MCF 10A (cell line): ENCODE results near the gene ADK. TPM values are rescaled to one million over a fixed set of nuclear protein-coding genes. Genes with fewer than 3 reads are reported as not detected.

Experiments used
- BruUV-seq: library from RNA; stranded (reverse); fragments of 400-500 nt; replicated peaks from 2 replicates; lab custom pipeline; 2021; lab: Mats Ljungman, UMichigan
- CTCF ChIA-PET: fragments of 300-600 bp; sonication (Branson Sonifier 250); formaldehyde crosslinking; extraction: SDS; loops from one replicate; lab custom pipeline; 2021; ENCODE audit warnings: antibody characterized with exemption, inconsistent platforms; lab: Yijun Ruan, JAX
- POLR2A ChIA-PET: fragments of 300-600, 350-650 bp; sonication (Branson Sonifier 250); formaldehyde crosslinking; extraction: SDS; loops from one replicate; lab custom pipeline; 2020; ENCODE audit warnings: antibody characterized with exemption, inconsistent platforms; lab: Yijun Ruan, JAX
- DNase-seq: peaks from one replicate; pipeline ENCODE4 v3.0.0-alpha.2; 2018; ENCODE audit not compliant: unreplicated experiment
- H3K27ac Mint-ChIP-seq: one replicate; pipeline ENCODE4 v1.8.0; 2022; ENCODE audit warnings: mild to moderate bottlenecking, low read depth, mixed read lengths; ENCODE audit not compliant: unreplicated experiment
- H3K27me3 Mint-ChIP-seq: one replicate; pipeline ENCODE4 v1.8.0; 2022; ENCODE audit warnings: mixed read lengths; ENCODE audit not compliant: insufficient read depth, unreplicated experiment
- H3K36me3 Mint-ChIP-seq: one replicate; pipeline ENCODE4 v1.8.0; 2022; ENCODE audit warnings: mild to moderate bottlenecking, moderate library complexity, mixed read lengths; ENCODE audit not compliant: insufficient read depth, unreplicated experiment
- H3K4me1 Mint-ChIP-seq: one replicate; pipeline ENCODE4 v1.8.0; 2022; ENCODE audit warnings: mixed read lengths; ENCODE audit not compliant: insufficient read depth, unreplicated experiment
- H3K4me3 Mint-ChIP-seq: one replicate; pipeline ENCODE4 v1.8.0; 2022; ENCODE audit warnings: mild to moderate bottlenecking, moderate library complexity, mixed read lengths; ENCODE audit not compliant: unreplicated experiment
- H3K9me3 Mint-ChIP-seq: one replicate; pipeline ENCODE4 v1.8.0; 2022; ENCODE audit warnings: mixed read lengths; ENCODE audit not compliant: unreplicated experiment
- intact Hi-C: fragments of 100-400 bp; cut with micrococcal nuclease; formaldehyde crosslinking; loops from 2 replicates; pipeline ENCODE4 v1.14.1; 2022
- total RNA-seq: library from RNA; stranded (reverse); gene quantifications from 2 replicates; pipeline ENCODE4 v1.2.3, GENCODE V29; 2022
- TF ChIP-seq, protein P1 (sequence below): fragments of 200-600 bp; IDR thresholded peaks from one replicate; pipeline ENCODE4 v1.8.0; 2022; ENCODE audit warnings: antibody characterized with exemption, mild to moderate bottlenecking; ENCODE audit not compliant: unreplicated experiment

The ADK gene
- total RNA-seq, 1 experiment from 2014 or later = 98.6 TPM

DNA sequence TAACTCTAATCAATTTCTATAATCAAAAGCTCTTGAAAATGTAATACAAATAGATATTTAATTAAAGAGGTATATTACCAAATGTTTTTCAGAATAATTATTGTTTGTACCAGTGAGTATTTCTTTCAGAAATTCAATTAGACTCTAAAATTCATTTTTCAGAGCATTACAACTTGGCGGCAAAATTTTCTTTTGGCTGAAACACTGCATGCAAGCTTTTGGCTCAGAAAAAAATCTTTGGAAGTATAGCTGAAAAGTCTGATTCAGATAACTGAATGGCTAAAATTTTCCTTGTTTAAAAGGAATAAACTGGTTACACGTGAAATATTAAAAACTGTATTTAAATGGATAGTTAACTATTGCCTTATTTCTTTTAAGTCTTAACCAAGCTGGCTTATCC, 472.8 kb downstream of the ADK start:
- Mint-ChIP-seq H3K9me3 (peaks cover 8% of the 10 kb centered on the region), H3K27ac (no peak overlapping the region), H3K4me3 (no peak overlapping the region), H3K27me3 (no peaks in the 10 kb centered on the region), H3K4me1 (no peaks in the 10 kb centered on the region), H3K36me3 (peaks cover 25% of the 10 kb centered on the region)
- intact Hi-C loops = no loop called here
- ChIA-PET CTCF (interaction anchor here (0.6 kb wide), 2 partner anchors 159 to 385 kb away, joined by 3 to 4 read pairs; no protein-coding TSS in a partner anchor), POLR2A (interaction anchor here (0.6 to 1.1 kb wide), 4 partner anchors 11 to 103 kb away, joined by 3 to 6 read pairs (median 3); no protein-coding TSS in a partner anchor)
- DNase-seq = no peak
- BruUV-seq = no TSS peak
- TF ChIP-seq, protein P1, sequence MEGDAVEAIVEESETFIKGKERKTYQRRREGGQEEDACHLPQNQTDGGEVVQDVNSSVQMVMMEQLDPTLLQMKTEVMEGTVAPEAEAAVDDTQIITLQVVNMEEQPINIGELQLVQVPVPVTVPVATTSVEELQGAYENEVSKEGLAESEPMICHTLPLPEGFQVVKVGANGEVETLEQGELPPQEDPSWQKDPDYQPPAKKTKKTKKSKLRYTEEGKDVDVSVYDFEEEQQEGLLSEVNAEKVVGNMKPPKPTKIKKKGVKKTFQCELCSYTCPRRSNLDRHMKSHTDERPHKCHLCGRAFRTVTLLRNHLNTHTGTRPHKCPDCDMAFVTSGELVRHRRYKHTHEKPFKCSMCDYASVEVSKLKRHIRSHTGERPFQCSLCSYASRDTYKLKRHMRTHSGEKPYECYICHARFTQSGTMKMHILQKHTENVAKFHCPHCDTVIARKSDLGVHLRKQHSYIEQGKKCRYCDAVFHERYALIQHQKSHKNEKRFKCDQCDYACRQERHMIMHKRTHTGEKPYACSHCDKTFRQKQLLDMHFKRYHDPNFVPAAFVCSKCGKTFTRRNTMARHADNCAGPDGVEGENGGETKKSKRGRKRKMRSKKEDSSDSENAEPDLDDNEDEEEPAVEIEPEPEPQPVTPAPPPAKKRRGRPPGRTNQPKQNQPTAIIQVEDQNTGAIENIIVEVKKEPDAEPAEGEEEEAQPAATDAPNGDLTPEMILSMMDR = no peak

DNA sequence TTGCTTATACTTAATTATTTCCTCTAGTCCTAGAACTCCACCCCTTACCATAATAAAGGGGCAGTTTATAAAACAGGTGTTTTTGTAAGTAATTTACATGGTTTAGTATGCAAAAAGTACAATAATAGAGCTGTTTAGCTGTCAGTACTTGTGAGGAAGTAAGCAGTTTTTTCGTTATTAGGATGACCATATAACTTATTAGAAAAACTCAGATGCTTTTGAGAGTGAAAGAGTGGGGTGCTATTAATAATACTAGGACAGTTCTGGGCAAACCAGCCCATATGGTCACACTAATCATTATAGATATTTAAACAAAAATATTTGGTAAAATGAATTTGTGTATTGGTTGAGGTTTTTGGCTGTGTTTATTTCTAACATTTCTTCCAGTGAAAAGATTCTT, 473.5 kb downstream of the ADK start:
- DNase-seq = no peak
- BruUV-seq = no TSS peak
- CTCF ChIA-PET = interaction anchor here (0.6 kb wide), 1 partner anchor 160 kb away, joined by 4 read pairs; no protein-coding TSS in a partner anchor
- POLR2A ChIA-PET = interaction anchor here (0.6 kb wide), 1 partner anchor 102 kb away, joined by 3 read pairs; no protein-coding TSS in a partner anchor
- no peaks in the 10 kb centered on the region for H3K4me1 Mint-ChIP-seq
- peaks cover 22% of the 10 kb centered on the region for H3K36me3 Mint-ChIP-seq
- intact Hi-C loops = no loop called here
- TF ChIP-seq, protein P1 = no peak
- H3K27ac Mint-ChIP-seq = no peak overlapping the region
- H3K27me3 Mint-ChIP-seq = no peaks in the 10 kb centered on the region
- H3K9me3 Mint-ChIP-seq = peaks cover 8% of the 10 kb centered on the region
- H3K4me3 Mint-ChIP-seq = no peak overlapping the region

DNA sequence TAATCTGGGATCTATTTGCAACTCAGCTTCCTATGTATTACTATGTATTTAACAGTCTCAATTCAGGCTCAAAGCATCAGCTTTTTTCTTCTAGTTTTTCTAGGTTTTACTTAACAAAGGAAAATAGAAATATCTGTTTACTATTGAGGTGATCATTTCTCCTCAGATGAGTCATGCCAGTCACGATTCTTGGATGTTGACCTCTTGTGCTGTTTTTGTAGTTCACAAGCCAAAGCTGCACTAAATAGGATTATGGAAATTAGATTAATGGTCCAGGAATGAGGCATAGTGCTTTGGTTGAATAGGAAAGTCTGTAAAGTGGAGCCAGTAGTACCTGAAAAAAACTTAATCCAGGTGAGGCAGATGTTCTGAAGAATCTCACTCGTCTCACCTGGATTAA, 477.1 kb downstream of the ADK start:
- TF ChIP-seq, protein P1 = no peak
- intact Hi-C loops = no loop called here
- ChIA-PET CTCF (no interaction called here), POLR2A (interaction anchor here (0.5 to 2.2 kb wide), 5 partner anchors 10 to 201 kb away, joined by 3 to 14 read pairs (median 3); no protein-coding TSS in a partner anchor)
- no peak overlapping the region for H3K27ac Mint-ChIP-seq
- BruUV-seq = no TSS peak
- no peak for DNase-seq
- peaks cover 6% of the 10 kb centered on the region for H3K36me3 Mint-ChIP-seq
- H3K9me3 Mint-ChIP-seq = no peaks in the 10 kb centered on the region
- H3K4me1 Mint-ChIP-seq = peaks cover 5% of the 10 kb centered on the region
- H3K4me3 Mint-ChIP-seq = no peak overlapping the region
- no peaks in the 10 kb centered on the region for H3K27me3 Mint-ChIP-seq

DNA sequence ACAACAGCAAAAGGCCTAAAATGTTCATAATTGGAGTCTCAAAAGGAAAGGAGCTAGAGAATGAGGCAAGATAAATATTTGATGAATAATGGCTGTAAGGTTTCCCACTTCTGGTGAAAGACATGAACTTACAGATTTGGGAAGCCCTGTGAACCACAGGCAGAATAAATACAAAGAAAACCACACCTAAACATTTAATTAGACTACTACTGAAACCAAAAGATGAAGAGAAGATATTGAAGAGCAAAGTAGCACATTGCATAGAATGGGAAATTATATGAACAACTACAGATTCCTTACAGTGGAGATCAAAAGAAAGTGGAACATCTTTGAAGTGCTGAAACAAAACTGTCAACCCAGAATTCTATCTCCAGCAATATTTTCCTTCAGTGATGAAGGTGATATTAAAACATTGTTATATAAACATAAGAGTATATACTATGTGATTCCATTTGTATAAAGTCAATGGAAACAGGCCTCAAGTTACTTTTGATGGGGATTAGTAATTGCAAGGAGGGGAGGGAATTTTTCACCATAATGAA, 484.0 kb downstream of the ADK start:
- Mint-ChIP-seq H3K9me3 (peaks cover 7% of the 10 kb centered on the region), H3K36me3 (peaks cover 12% of the 10 kb centered on the region), H3K4me1 (peaks cover 5% of the 10 kb centered on the region), H3K27ac (no peak overlapping the region), H3K27me3 (no peaks in the 10 kb centered on the region), H3K4me3 (no peak overlapping the region)
- ChIA-PET POLR2A (interaction anchor here (0.6 kb wide), 1 partner anchor 11 kb away, joined by 3 read pairs; no protein-coding TSS in a partner anchor), CTCF (no interaction called here)
- BruUV-seq = no TSS peak
- intact Hi-C loops = no loop called here
- DNase-seq = no peak
- TF ChIP-seq, protein P1 = no peak
